Loucy (cell line): ENCODE measurements around the gene MRPL9.

ENCODE experiments used
- EZH2phosphoT487 ChIP-seq: fragments of 200-600 bp; IDR thresholded peaks from 2 replicates; pipeline ENCODE4 v1.6.1; 2018; ENCODE audit warnings: antibody characterized with exemption, mild to moderate bottlenecking, moderate library complexity, borderline replicate concordance
- TF ChIP-seq, protein P1 (sequence below): fragments of 200-600 bp; sonication (generic); conservative IDR thresholded peaks from 2 replicates; pipeline ENCODE4 v1.5.1; 2014; ENCODE audit warnings: mild to moderate bottlenecking, antibody characterized with exemption, low read length

DNA sequence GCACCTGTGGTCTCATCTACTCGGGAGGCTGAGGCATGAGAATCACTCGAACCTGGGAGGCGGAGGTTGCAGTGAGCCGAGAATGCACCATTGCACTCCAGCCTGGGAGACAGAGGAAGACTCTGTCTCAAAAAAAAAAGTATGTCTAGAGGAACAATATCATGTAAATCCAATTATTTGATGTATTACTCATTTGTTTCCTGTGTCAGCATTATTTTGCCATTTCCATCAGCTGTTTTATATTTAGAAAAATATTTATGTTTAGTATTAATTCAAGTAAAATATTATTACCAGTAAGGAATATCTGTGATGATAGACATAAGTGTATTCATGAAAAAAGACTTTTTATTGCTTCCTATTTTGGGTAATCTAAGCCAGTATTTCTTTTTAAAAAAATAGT, 14.0 kb upstream of the MRPL9 start:
- TF ChIP-seq, protein P1, sequence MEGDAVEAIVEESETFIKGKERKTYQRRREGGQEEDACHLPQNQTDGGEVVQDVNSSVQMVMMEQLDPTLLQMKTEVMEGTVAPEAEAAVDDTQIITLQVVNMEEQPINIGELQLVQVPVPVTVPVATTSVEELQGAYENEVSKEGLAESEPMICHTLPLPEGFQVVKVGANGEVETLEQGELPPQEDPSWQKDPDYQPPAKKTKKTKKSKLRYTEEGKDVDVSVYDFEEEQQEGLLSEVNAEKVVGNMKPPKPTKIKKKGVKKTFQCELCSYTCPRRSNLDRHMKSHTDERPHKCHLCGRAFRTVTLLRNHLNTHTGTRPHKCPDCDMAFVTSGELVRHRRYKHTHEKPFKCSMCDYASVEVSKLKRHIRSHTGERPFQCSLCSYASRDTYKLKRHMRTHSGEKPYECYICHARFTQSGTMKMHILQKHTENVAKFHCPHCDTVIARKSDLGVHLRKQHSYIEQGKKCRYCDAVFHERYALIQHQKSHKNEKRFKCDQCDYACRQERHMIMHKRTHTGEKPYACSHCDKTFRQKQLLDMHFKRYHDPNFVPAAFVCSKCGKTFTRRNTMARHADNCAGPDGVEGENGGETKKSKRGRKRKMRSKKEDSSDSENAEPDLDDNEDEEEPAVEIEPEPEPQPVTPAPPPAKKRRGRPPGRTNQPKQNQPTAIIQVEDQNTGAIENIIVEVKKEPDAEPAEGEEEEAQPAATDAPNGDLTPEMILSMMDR = no peak
- TF ChIP-seq EZH2phosphoT487 = no peak
